Kidney epithelial cell (primary cell): ENCODE measurements around the gene STK11IP. TPM values are rescaled to one million over a fixed set of nuclear protein-coding genes. Genes with fewer than 3 reads are reported as not detected.

Experiments used
- DNase-seq: peaks from one replicate; pipeline ENCODE4 v3.0.0-alpha.2; 2010; ENCODE audit warnings: low read depth
- H3K27me3 ChIP-seq: 2 replicates; pipeline ENCODE4 v1.6.0; 2011; ENCODE audit warnings: low read length; ENCODE audit not compliant: control insufficient read depth, insufficient read depth
- H3K36me3 ChIP-seq: 2 replicates; pipeline ENCODE4 v1.5.1; 2011; ENCODE audit warnings: low read length; ENCODE audit not compliant: control insufficient read depth, insufficient read depth
- H3K4me3 ChIP-seq: 2 replicates; pipeline ENCODE4 v1.5.1; 2011; ENCODE audit warnings: low read depth, mild to moderate bottlenecking, control low read depth, low read length
- CTCF ChIP-seq: IDR thresholded peaks from 2 replicates; pipeline ENCODE4 v1.5.1; 2011; ENCODE audit warnings: mild to moderate bottlenecking, moderate library complexity, low read length, control low read depth, inconsistent platforms; ENCODE audit not compliant: insufficient read depth, poor library complexity, severe bottlenecking
- total RNA-seq: library from RNA; depleted of rRNA; stranded (reverse); fragments of >200 nt; gene quantifications from 2 replicates; pipeline ENCODE4 v1.2.3, GENCODE V29; 2015

Gene STK11IP
- total RNA-seq, 1 donor from 2014 or later = 22.2 TPM

DNA sequence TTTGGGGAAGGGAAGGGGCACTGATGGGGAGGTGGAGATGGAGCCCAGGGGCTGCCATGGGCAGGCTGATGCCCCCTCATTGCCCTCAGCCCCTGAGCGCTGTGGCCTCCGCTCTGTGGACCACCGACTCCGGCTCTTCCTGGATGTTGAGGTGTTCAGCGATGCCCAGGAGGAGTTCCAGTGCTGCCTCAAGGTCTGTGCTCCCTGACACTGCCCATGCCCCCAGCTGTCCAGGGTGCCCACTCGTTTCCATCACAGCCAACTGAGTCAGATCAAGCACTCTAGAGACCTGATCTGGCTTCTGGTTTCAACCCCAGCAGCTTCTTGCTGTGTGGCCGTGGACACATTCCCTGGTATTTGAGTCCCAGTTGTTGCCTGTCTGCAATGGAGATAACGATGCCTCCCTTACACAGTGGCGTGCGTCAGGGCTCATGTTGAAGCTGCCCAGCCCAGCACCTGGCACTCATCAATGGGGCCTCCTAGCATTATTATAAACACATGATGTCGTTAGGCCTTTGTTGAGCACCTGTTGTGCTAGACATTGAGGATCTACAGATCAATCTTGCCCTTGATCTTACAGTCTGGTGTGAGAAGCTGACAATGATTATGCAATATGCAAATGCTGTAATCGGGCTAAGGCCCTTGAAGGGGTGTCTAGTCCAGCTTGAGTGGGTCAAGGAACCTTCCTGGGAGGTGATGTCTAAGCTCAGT, 14.4 kb downstream of the STK11IP start:
- Histone ChIP-seq H3K27me3 (no peaks in the 10 kb centered on the region), H3K36me3 (peaks cover 1% of the 10 kb centered on the region), H3K4me3 (no peak overlapping the region)
- no peak for TF ChIP-seq CTCF
- no peak for DNase-seq

- no peak for DNase-seq
- no peak for TF ChIP-seq CTCF
- Histone ChIP-seq H3K4me3 (no peak overlapping the region), H3K36me3 (no peaks in the 10 kb centered on the region), H3K27me3 (no peaks in the 10 kb centered on the region)
Observed at GRCh38 chr2:219612577-219613286, 15.1 kb downstream of the STK11IP start.

DNA sequence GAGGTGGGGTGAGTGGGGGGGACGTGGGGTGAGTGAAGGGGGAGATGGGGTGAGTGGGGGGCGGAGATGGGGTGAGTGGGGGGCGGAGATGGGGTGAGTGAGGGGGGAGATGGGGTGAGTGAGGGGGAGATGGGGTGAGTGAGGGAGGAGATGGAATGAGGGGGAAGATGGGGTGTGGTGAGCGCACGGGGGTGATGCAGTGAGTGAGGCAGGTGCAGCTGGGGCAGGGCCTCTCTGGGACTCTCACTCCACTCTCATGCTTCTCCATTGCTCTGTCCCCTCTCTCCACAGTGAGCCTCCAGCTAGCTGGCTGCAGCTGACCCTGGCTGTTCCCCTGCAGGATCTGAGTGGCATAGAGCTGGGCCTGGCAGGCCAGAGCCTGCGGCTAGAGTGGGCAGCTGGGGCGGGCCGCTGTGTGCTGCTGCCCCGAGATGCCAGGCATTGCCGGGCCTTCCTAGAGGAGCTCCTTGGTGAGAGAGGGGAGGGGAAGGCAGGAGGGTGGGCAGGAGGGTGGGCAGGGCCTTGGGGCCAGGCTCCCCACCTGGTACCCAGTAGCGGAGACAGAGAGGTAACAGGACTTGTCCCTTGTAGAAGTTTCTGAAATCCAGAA, 15.9 kb downstream of the STK11IP start:
- H3K27me3 ChIP-seq = no peaks in the 10 kb centered on the region
- H3K36me3 ChIP-seq = no peaks in the 10 kb centered on the region
- TF ChIP-seq CTCF = no peak
- no peak overlapping the region for H3K4me3 ChIP-seq
- DNase-seq = no peak

- H3K36me3 ChIP-seq = no peaks in the 10 kb centered on the region
- no peaks in the 10 kb centered on the region for H3K27me3 ChIP-seq
- H3K4me3 ChIP-seq = no peak overlapping the region
- TF ChIP-seq CTCF = no peak
- no peak for DNase-seq
Observed at GRCh38 chr2:219614076-219614860, 16.6 kb downstream of the STK11IP start.

- H3K36me3 ChIP-seq = no peaks in the 10 kb centered on the region
Observed at GRCh38 chr2:219615036-219615435, 17.4 kb downstream of the STK11IP start.

More at GRCh38 chr2:219615036-219615435, 17.4 kb downstream of the STK11IP start:
- no peak for TF ChIP-seq CTCF
- Histone ChIP-seq H3K27me3 (no peaks in the 10 kb centered on the region), H3K4me3 (no peak overlapping the region)
- DNase-seq = no peak
